Measurements from ENCODE around the gene CACNA1D.

CACNA1D gene

GRCh38 chr3:53703630-53704362 is 209.4 kb downstream of the CACNA1D start:
- H3K4me1 Mint-ChIP-seq, result no peaks in the 10 kb centered on the region
- no peaks in the 10 kb centered on the region for H3K36me3 Mint-ChIP-seq
- no peaks in the 10 kb centered on the region for H3K9me3 Mint-ChIP-seq
- no peak overlapping the region for H3K4me3 Mint-ChIP-seq
- H3K27ac Mint-ChIP-seq, result no peak overlapping the region
- no peaks in the 10 kb centered on the region for H3K27me3 Mint-ChIP-seq

DNA sequence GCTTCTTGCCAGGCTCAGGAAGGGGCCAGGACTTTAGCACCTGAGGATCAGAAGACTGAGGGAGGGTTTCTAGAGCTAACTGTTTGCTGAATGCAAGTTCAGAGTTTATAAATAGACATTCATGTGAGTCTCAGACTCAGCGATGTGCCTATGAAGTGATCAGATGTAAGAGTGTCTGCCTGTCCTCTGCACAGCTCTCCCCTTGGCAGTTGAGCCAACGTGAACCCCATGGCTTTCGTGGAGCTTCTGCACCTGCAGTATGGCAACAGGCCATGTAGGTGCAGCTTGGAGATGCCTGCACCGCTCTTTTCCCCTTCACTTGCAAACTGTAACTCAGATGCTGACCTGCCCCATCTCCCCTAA is 209.9 kb downstream of the CACNA1D start:
- no peaks in the 10 kb centered on the region for H3K36me3 Mint-ChIP-seq
- H3K9me3 Mint-ChIP-seq, result no peaks in the 10 kb centered on the region
- no peak overlapping the region for H3K27ac Mint-ChIP-seq
- H3K4me3 Mint-ChIP-seq, result no peak overlapping the region
- no peaks in the 10 kb centered on the region for H3K27me3 Mint-ChIP-seq
- H3K4me1 Mint-ChIP-seq, result no peaks in the 10 kb centered on the region

- H3K9me3 Mint-ChIP-seq, result no peaks in the 10 kb centered on the region
- no peaks in the 10 kb centered on the region for H3K4me1 Mint-ChIP-seq
- H3K36me3 Mint-ChIP-seq, result no peaks in the 10 kb centered on the region
- H3K27ac Mint-ChIP-seq, result no peak overlapping the region
- H3K4me3 Mint-ChIP-seq, result no peak overlapping the region
- H3K27me3 Mint-ChIP-seq, result no peaks in the 10 kb centered on the region
These were observed 210.8 kb downstream of the CACNA1D start for GRCh38 chr3:53705024-53705745.

GRCh38 chr3:53705774-53706173 is 211.4 kb downstream of the CACNA1D start:
- H3K9me3 Mint-ChIP-seq, result no peaks in the 10 kb centered on the region
- H3K36me3 Mint-ChIP-seq, result no peaks in the 10 kb centered on the region
- H3K27me3 Mint-ChIP-seq, result peaks cover 1% of the 10 kb centered on the region
- no peaks in the 10 kb centered on the region for H3K4me1 Mint-ChIP-seq
- no peak overlapping the region for H3K27ac Mint-ChIP-seq
- no peak overlapping the region for H3K4me3 Mint-ChIP-seq

DNA sequence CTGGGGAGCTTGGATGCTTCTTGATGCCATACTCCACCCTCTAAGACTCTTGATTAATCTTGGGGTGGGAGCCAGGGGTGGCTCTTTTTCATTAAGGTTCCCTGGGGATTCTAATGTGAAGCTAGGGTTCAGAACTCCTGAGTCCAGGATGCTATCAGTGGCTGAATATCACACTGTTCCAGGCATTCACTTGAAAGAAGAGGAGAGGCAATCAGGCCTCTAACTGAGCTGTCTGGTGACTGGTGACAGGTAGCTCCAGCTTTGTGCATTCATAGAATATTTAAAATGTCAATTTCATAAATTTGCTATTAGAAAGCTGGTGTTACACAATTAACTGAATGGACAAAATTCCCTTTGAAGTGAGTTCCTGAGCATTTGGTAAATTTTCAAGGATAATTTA is 212.8 kb downstream of the CACNA1D start:
- Mint-ChIP-seq H3K27me3 (peaks cover 1% of the 10 kb centered on the region), H3K36me3 (no peaks in the 10 kb centered on the region), H3K4me1 (no peaks in the 10 kb centered on the region), H3K9me3 (no peaks in the 10 kb centered on the region), H3K27ac (no peak overlapping the region), H3K4me3 (no peak overlapping the region)

DNA sequence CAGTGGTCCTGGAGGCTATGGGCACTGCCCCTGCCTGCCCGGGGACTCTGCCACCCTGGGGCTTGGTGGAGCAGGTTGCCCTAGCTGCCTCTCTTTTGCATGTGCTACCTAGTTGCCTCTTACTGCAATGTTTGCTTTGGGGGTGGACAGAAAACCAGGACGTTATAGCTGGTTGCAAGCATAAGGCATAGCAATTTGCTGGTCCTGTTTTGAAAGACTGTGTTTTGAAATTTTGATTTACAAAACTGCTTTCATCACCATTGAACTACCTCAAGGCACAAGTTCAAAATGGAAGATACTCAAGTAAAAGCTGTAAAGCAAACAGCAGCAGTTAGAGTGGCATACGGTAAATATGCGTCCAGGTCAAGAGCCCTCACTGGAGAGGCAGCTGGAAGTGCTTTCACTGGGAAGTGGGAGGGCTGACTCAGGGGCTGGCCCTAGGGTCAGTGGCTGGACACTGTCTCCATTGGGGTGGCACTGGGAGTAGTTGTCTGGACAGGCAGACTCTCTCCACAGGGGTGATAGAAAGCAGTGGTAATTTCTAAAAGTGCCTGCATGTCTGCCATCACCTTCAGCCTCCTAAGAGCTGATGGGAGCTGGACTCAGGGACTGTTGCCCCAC is 213.7 kb downstream of the CACNA1D start:
- Mint-ChIP-seq H3K4me1 (no peaks in the 10 kb centered on the region), H3K4me3 (no peak overlapping the region), H3K27ac (no peak overlapping the region), H3K36me3 (no peaks in the 10 kb centered on the region), H3K9me3 (no peaks in the 10 kb centered on the region), H3K27me3 (peaks cover 1% of the 10 kb centered on the region)

- Mint-ChIP-seq H3K27me3 (peaks cover 1% of the 10 kb centered on the region), H3K36me3 (no peaks in the 10 kb centered on the region), H3K9me3 (no peaks in the 10 kb centered on the region), H3K27ac (no peak overlapping the region), H3K4me3 (no peak overlapping the region), H3K4me1 (no peaks in the 10 kb centered on the region)
These were observed 214.8 kb downstream of the CACNA1D start for GRCh38 chr3:53709256-53709655.

DNA sequence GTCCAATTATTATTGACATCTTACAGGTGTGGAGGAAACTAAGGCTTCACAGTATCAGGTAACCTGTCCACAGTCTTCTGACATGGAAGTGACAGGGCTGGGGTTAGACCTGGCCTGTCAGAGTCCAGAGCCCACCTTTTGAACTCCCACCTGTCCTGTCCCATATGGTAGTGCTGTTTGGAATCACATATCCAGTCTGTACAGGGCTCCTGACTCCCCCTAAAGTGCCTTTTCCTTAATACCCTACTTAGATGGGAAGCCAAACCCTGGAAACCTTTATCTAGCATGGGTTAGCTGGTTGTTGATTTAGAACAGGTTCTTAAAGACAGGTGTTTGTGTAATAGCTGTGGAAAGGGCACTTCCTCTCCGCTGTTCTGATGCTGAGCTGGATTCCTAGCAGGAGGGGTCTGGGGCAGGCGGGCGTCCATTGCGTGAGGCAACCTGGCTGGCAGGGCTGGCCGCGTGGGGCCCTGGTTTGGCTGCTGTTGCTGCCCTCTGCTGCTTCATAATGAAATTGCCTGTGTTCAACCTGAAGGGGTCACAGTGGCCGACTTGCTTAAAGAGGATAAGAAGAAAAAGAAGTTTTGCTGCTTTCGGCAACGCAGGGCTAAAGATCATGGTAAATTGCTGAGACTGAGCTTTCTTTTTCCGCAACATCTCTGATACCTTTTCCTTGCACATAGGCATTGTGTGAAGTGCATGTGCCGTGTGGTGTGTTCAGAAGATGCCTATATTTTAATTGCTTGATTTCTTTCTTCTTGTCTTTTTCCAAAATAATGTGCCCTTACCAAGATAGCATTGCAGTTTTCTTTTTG is 215.7 kb downstream of the CACNA1D start:
- no peak overlapping the region for H3K4me3 Mint-ChIP-seq
- peaks cover 1% of the 10 kb centered on the region for H3K27me3 Mint-ChIP-seq
- H3K36me3 Mint-ChIP-seq, result no peaks in the 10 kb centered on the region
- H3K27ac Mint-ChIP-seq, result no peak overlapping the region
- no peaks in the 10 kb centered on the region for H3K4me1 Mint-ChIP-seq
- H3K9me3 Mint-ChIP-seq, result no peaks in the 10 kb centered on the region

DNA sequence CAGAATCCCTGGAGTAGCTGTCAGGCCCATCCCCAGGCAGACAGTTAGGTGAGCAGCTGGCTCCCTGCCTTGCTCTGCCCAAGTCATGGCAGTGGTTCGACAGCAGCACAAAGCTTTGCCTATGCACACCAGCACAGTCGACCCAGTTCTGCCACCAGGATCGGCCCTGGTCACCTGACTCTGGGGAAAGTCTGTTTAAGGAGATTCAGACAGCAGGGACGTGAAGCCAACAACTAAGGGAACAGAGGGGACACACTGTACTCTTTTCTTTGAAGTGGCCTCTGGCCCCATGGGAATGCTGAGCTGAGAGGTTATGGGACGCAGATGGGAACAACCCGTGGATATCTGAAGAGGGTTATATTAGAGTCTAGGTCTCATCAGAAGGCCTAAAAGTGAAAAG is 217.0 kb downstream of the CACNA1D start:
- no peak overlapping the region for H3K4me3 Mint-ChIP-seq
- H3K9me3 Mint-ChIP-seq, result no peaks in the 10 kb centered on the region
- H3K27me3 Mint-ChIP-seq, result peaks cover 1% of the 10 kb centered on the region
- H3K4me1 Mint-ChIP-seq, result no peaks in the 10 kb centered on the region
- H3K27ac Mint-ChIP-seq, result no peak overlapping the region
- H3K36me3 Mint-ChIP-seq, result no peaks in the 10 kb centered on the region

GRCh38 chr3:53712817-53713388 is 218.5 kb downstream of the CACNA1D start:
- Mint-ChIP-seq H3K9me3 (no peaks in the 10 kb centered on the region), H3K27ac (no peak overlapping the region), H3K4me1 (no peaks in the 10 kb centered on the region), H3K36me3 (no peaks in the 10 kb centered on the region), H3K4me3 (no peak overlapping the region), H3K27me3 (peaks cover 1% of the 10 kb centered on the region)

- H3K4me3 Mint-ChIP-seq, result no peak overlapping the region
These were observed 219.2 kb downstream of the CACNA1D start for GRCh38 chr3:53713626-53714025.

DNA sequence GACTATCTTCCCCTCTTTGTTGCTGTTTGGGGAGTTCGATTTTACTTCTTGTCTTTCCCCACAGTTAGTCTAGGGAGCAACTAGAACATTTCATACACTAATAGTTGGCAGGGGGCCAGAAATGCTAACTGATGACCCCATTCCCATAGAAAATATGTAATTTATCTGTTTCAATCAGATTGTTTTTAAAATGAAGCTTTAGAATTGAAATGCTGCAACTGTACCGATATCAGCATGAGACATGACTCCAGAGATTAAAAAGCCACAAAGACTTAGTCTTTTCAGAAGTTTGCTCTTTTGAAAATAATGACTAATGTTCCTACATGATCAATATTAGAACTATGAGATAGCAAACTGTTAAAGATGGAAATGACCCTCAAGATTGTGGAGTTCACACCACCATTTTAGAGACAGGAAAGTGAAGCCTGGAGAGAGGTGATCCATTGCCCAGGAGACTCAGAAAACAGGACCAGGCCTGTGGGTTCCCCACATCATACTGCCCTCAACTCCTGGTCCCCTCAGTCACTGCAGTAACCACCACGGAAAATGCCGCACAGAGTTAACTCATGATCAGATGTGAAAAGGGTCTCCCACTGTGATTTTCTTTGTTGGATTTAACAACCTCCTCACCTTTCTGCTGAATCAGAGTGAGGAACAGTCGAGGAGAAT is 221.5 kb downstream of the CACNA1D start:
- Mint-ChIP-seq H3K36me3 (no peaks in the 10 kb centered on the region), H3K27me3 (peaks cover 1% of the 10 kb centered on the region), H3K27ac (no peak overlapping the region), H3K9me3 (no peaks in the 10 kb centered on the region), H3K4me3 (no peak overlapping the region), H3K4me1 (no peaks in the 10 kb centered on the region)

More at GRCh38 chr3:53713626-53714025, 219.2 kb downstream of the CACNA1D start:
- Mint-ChIP-seq H3K27me3 (peaks cover 1% of the 10 kb centered on the region), H3K27ac (no peak overlapping the region), H3K4me1 (no peaks in the 10 kb centered on the region), H3K36me3 (no peaks in the 10 kb centered on the region), H3K9me3 (no peaks in the 10 kb centered on the region)

- Mint-ChIP-seq H3K36me3 (no peaks in the 10 kb centered on the region), H3K27ac (no peak overlapping the region), H3K4me1 (no peaks in the 10 kb centered on the region), H3K27me3 (peaks cover 1% of the 10 kb centered on the region), H3K9me3 (no peaks in the 10 kb centered on the region), H3K4me3 (no peak overlapping the region)
These were observed 222.6 kb downstream of the CACNA1D start for GRCh38 chr3:53716998-53717397.

- no peak overlapping the region for H3K27ac Mint-ChIP-seq
- no peaks in the 10 kb centered on the region for H3K9me3 Mint-ChIP-seq
These were observed 224.1 kb downstream of the CACNA1D start for GRCh38 chr3:53718462-53718861.

DNA sequence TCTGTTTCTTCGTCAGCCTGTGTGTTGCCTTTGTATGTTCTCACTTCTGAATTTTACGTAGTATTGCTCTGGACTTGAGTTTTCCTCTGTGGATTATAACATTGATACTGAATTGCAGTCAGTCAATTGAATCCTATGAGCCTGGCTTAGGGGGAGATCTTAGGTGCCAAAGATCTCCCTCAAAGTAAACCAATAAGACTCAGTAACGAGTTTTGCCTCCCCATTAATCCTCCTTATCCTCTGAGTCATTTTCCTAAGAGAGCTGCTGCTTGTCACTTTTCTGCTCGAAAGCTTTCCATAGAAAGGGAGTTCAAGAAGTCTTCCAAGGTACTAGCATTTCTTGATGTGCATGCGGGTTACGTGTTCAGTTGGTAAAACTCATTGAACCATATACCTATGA is 225.4 kb downstream of the CACNA1D start:
- Mint-ChIP-seq H3K27me3 (peaks cover 5% of the 10 kb centered on the region), H3K27ac (no peak overlapping the region), H3K9me3 (no peaks in the 10 kb centered on the region), H3K4me1 (no peaks in the 10 kb centered on the region), H3K4me3 (no peak overlapping the region), H3K36me3 (no peaks in the 10 kb centered on the region)

More at GRCh38 chr3:53718462-53718861, 224.1 kb downstream of the CACNA1D start:
- Mint-ChIP-seq H3K36me3 (no peaks in the 10 kb centered on the region), H3K27me3 (peaks cover 5% of the 10 kb centered on the region), H3K4me3 (no peak overlapping the region), H3K4me1 (no peaks in the 10 kb centered on the region)

Measured in activated naive CD4-positive, alpha-beta T cell treated with anti-CD3 and anti-CD28 coated beads, Interleukin-2, amount 50 U/mL, for 24 hours (primary cell).